Measurements from ENCODE around the gene ELAC2. TPM values are rescaled to one million over a fixed set of nuclear protein-coding genes. Genes with fewer than 3 reads are reported as not detected.

ELAC2 gene
- polyA plus RNA-seq, 1 donor from 2014 or later, result 34.6 TPM

DNA sequence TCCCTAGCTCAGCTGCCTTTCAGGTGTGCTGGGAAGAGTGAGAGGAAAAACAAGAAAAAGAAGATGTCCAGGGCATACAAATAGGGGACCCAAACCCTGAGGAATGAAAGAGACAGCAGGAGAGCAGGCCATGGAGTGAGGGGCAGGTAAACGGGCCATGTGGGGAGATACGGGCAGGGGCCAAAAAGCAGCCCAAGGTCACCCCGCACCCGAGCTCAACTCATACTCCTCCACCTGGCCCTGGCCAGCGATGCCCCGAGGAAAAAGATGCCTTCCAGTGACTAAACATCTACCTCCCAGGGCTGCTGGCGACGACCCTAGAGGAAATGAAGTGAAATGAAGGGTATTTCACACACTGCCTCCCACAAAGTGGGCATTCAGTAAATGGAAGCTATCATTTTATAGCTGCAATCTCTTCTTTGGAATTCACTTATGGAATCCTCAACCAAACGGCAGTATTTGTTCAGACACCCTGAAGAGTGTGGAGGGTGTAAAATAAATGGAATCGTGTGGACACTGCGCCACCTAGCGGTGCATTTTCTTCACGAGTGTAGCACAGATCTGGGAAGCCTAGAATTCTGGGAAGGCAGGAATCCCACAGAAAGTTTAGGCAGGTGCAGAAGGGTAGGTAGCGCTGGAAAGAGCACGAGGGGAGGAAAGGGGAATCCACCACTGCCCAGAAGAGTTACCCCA, 14.9 kb downstream of the ELAC2 start:
- Histone ChIP-seq H3F3A (ENCODE audit: insufficient read depth, low read length, poor library complexity, severe bottlenecking) (no peaks in the 10 kb centered on the region), H3K79me2 (replicated peaks; ENCODE audit: insufficient read depth, low read length) (no peaks in the 10 kb centered on the region), H3K9me3 (ENCODE audit: low read length) (no peaks in the 10 kb centered on the region), H3K36me3 (ENCODE audit: insufficient read depth, low read length) (peaks cover 11% of the 10 kb centered on the region), H2AFZ (ENCODE audit: low read depth, low read length) (no peak overlapping the region), H3K9me2 (ENCODE audit: insufficient read depth, low read length) (no peaks in the 10 kb centered on the region), H3K9ac (ENCODE audit: low read length) (no peak overlapping the region), H3K4me2 (ENCODE audit: low read length) (no peak overlapping the region), H4K20me1 (ENCODE audit: insufficient read depth) (no peaks in the 10 kb centered on the region), H3K4me3 (ENCODE audit: low read length) (no peak overlapping the region), H3K27ac (ENCODE audit: low read length) (no peak overlapping the region), H3K27me3 (ENCODE audit: insufficient read depth, low read depth, low read length) (no peaks in the 10 kb centered on the region)
- TF ChIP-seq EZH2 (IDR thresholded peaks at IDR 0.05; ENCODE audit: borderline replicate concordance, insufficient read depth, low read length, poor library complexity, severe bottlenecking), result no peak
- TF ChIP-seq, protein P1, sequence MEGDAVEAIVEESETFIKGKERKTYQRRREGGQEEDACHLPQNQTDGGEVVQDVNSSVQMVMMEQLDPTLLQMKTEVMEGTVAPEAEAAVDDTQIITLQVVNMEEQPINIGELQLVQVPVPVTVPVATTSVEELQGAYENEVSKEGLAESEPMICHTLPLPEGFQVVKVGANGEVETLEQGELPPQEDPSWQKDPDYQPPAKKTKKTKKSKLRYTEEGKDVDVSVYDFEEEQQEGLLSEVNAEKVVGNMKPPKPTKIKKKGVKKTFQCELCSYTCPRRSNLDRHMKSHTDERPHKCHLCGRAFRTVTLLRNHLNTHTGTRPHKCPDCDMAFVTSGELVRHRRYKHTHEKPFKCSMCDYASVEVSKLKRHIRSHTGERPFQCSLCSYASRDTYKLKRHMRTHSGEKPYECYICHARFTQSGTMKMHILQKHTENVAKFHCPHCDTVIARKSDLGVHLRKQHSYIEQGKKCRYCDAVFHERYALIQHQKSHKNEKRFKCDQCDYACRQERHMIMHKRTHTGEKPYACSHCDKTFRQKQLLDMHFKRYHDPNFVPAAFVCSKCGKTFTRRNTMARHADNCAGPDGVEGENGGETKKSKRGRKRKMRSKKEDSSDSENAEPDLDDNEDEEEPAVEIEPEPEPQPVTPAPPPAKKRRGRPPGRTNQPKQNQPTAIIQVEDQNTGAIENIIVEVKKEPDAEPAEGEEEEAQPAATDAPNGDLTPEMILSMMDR (IDR thresholded peaks at IDR 0.05; ENCODE audit: poor library complexity, severe bottlenecking), result peak; percentile 94
- TF ChIP-seq RAD21 (conservative IDR thresholded peaks at IDR 0.05), result peak; percentile 94
- peak; percentile 94 for TF ChIP-seq SMC3 (conservative IDR thresholded peaks at IDR 0.05; ENCODE audit: poor library complexity)
- TF ChIP-seq, protein P2, sequence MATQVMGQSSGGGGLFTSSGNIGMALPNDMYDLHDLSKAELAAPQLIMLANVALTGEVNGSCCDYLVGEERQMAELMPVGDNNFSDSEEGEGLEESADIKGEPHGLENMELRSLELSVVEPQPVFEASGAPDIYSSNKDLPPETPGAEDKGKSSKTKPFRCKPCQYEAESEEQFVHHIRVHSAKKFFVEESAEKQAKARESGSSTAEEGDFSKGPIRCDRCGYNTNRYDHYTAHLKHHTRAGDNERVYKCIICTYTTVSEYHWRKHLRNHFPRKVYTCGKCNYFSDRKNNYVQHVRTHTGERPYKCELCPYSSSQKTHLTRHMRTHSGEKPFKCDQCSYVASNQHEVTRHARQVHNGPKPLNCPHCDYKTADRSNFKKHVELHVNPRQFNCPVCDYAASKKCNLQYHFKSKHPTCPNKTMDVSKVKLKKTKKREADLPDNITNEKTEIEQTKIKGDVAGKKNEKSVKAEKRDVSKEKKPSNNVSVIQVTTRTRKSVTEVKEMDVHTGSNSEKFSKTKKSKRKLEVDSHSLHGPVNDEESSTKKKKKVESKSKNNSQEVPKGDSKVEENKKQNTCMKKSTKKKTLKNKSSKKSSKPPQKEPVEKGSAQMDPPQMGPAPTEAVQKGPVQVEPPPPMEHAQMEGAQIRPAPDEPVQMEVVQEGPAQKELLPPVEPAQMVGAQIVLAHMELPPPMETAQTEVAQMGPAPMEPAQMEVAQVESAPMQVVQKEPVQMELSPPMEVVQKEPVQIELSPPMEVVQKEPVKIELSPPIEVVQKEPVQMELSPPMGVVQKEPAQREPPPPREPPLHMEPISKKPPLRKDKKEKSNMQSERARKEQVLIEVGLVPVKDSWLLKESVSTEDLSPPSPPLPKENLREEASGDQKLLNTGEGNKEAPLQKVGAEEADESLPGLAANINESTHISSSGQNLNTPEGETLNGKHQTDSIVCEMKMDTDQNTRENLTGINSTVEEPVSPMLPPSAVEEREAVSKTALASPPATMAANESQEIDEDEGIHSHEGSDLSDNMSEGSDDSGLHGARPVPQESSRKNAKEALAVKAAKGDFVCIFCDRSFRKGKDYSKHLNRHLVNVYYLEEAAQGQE (IDR thresholded peaks at IDR 0.05; ENCODE audit: borderline replicate concordance), result no peak
- no peak for TF ChIP-seq MXI1 (conservative IDR thresholded peaks at IDR 0.05; ENCODE audit: poor library complexity, severe bottlenecking)
- TF ChIP-seq EP300 (conservative IDR thresholded peaks at IDR 0.05; ENCODE audit: poor library complexity, severe bottlenecking), result no peak
- TF ChIP-seq POLR2AphosphoS5 (IDR thresholded peaks at IDR 0.05), result peak; percentile 27
- no peak for TF ChIP-seq TAF1 (IDR thresholded peaks at IDR 0.05; ENCODE audit: low read depth)

DNA sequence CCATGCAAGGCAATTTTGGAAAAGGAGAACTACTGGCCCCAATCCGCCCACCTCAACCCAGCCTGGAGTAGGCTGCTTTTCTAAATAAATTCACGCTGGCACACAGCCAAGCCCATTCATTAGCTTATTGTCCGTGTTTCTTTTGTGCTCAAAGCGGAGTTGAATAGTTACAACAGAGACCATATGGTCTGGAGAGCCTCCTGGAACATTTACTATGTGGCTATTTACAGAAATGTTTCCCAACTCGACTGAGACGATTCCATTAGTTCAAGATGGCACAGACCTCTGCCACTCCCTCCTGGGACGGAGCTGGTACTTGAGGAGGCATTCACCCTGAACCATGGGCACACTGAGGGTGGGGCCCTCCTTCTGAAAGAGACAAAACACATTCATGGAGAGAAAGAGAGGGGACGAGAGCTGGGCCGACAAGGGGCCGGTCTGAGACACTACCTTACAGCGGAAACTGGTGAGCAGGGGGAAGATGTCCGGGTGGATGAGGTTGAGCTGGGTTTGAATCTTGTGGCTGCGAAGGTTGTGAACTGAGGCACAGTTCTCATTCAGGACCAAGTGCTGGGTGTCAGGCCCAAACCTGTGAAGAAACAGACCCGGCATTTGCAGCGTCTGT, 15.7 kb downstream of the ELAC2 start:
- no peaks in the 10 kb centered on the region for H3K9me2 ChIP-seq (ENCODE audit: insufficient read depth, low read length)
- H3K4me3 ChIP-seq (ENCODE audit: low read length), result no peak overlapping the region
- H3K79me2 ChIP-seq (replicated peaks; ENCODE audit: insufficient read depth, low read length), result no peaks in the 10 kb centered on the region
- H2AFZ ChIP-seq (ENCODE audit: low read depth, low read length), result no peak overlapping the region
- no peak overlapping the region for H3K27ac ChIP-seq (ENCODE audit: low read length)
- peaks cover 13% of the 10 kb centered on the region for H3K36me3 ChIP-seq (ENCODE audit: insufficient read depth, low read length)
- no peak overlapping the region for H3K4me2 ChIP-seq (ENCODE audit: low read length)
- no peaks in the 10 kb centered on the region for H4K20me1 ChIP-seq (ENCODE audit: insufficient read depth)
- no peak overlapping the region for H3K9ac ChIP-seq (ENCODE audit: low read length)
- no peaks in the 10 kb centered on the region for H3F3A ChIP-seq (ENCODE audit: insufficient read depth, low read length, poor library complexity, severe bottlenecking)
- TF ChIP-seq, protein P1 (IDR thresholded peaks at IDR 0.05; ENCODE audit: poor library complexity, severe bottlenecking), result no peak
- no peak for TF ChIP-seq TAF1 (IDR thresholded peaks at IDR 0.05; ENCODE audit: low read depth)
- TF ChIP-seq MXI1 (conservative IDR thresholded peaks at IDR 0.05; ENCODE audit: poor library complexity, severe bottlenecking), result no peak
- TF ChIP-seq RAD21 (conservative IDR thresholded peaks at IDR 0.05), result no peak
- no peak for TF ChIP-seq SMC3 (conservative IDR thresholded peaks at IDR 0.05; ENCODE audit: poor library complexity)
- TF ChIP-seq, protein P2 (IDR thresholded peaks at IDR 0.05; ENCODE audit: borderline replicate concordance), result no peak
- no peak for TF ChIP-seq EP300 (conservative IDR thresholded peaks at IDR 0.05; ENCODE audit: poor library complexity, severe bottlenecking)
- no peak for TF ChIP-seq EZH2 (IDR thresholded peaks at IDR 0.05; ENCODE audit: borderline replicate concordance, insufficient read depth, low read length, poor library complexity, severe bottlenecking)
- TF ChIP-seq POLR2AphosphoS5 (IDR thresholded peaks at IDR 0.05), result no peak
- no peaks in the 10 kb centered on the region for H3K9me3 ChIP-seq (ENCODE audit: low read length)
- no peaks in the 10 kb centered on the region for H3K27me3 ChIP-seq (ENCODE audit: insufficient read depth, low read depth, low read length)
